Lung (tissue), 12 donors: Measurements from ENCODE around the gene CWF19L2. TPM values are rescaled to one million over a fixed set of nuclear protein-coding genes. Genes with fewer than 3 reads are reported as not detected.

Experiments
- ATAC-seq: fragments of 200-7000 bp; cut with Tn5 transposase; one replicate; pipeline ENCODE4 v1.9.1; 2020; ENCODE audit warnings: moderate number of reproducible peaks; ENCODE audit not compliant: insufficient read depth, low FRiP score
- DNase-seq, 3 donors: peaks; one replicate each; pipeline ENCODE4 v3.0.0-alpha.2; 2013 to 2017
- H3K27ac ChIP-seq, 2 donors: one replicate each; pipeline ENCODE4 v1.5.1; 2013; ENCODE audit warnings: mild to moderate bottlenecking in 2 of 2, moderate library complexity in 2 of 2, control low read depth in 1 of 2, inconsistent platforms in 1 of 2, low read depth in 1 of 2, low read length in 1 of 2
- H3K27me3 ChIP-seq, 3 donors: one replicate each; pipeline ENCODE4 v1.5.1; 2013; ENCODE audit warnings: low read length in 2 of 3; ENCODE audit not compliant: control insufficient read depth in 3 of 3, insufficient read depth in 3 of 3
- H3K36me3 ChIP-seq, 4 donors: one replicate each; pipeline ENCODE4 v1.5.1; 2013; ENCODE audit warnings: low read length in 4 of 4, mild to moderate bottlenecking in 1 of 4, moderate library complexity in 1 of 4; ENCODE audit not compliant: control insufficient read depth in 4 of 4, insufficient read depth in 4 of 4
- H3K4me1 ChIP-seq, 5 donors: one replicate each; pipeline ENCODE4 v1.5.1; 2013; ENCODE audit warnings: low read length in 5 of 5, mild to moderate bottlenecking in 2 of 5, moderate library complexity in 1 of 5; ENCODE audit not compliant: control insufficient read depth in 5 of 5, insufficient read depth in 5 of 5
- H3K4me3 ChIP-seq: one replicate; pipeline ENCODE4 v1.5.1; 2013; ENCODE audit warnings: mild to moderate bottlenecking, control low read depth, moderate library complexity
- H3K9ac ChIP-seq, 2 donors: one replicate each; pipeline ENCODE4 v1.5.1; 2013; ENCODE audit warnings: low read length in 2 of 2, control low read depth in 1 of 2; ENCODE audit not compliant: insufficient read depth in 1 of 2
- H3K9me3 ChIP-seq, 4 donors: one replicate each; pipeline ENCODE4 v1.5.1; 2013; ENCODE audit warnings: low read length in 3 of 4, mild to moderate bottlenecking in 1 of 4, moderate library complexity in 1 of 4; ENCODE audit not compliant: control insufficient read depth in 4 of 4, insufficient read depth in 3 of 4
- WGBS, 2 donors: extraction: QIAGEN DNeasy Blood & Tissue Kit; methylation state at CpG; one replicate each; pipeline ENCODE4 v1.1.7; 2013; 5-methylcytosine and 5-hydroxymethylcytosine counted together
- polyA plus RNA-seq, 2 donors: library from polyadenylated mRNA; stranded (reverse); fragments of 200-250 nt; gene quantifications; one replicate each; pipeline ENCODE4 v1.2.1, GENCODE V29; 2013
- total RNA-seq, 2 donors: library from RNA; depleted of rRNA in 1 of 2; stranded (reverse); fragments of >200 nt in 1 of 2; gene quantifications; one replicate each; pipeline ENCODE4 v1.2.1, GENCODE V29; 2014 to 2021
- TF ChIP-seq, protein P1 (sequence below): IDR thresholded peaks from 2 replicates; pipeline ENCODE4 v1.5.1; 2012; ENCODE audit warnings: mild to moderate bottlenecking; ENCODE audit errors: control extremely low read depth, extremely low read depth
- donor health status: control.
- donor health status: control.
- donor health status: Bipolar disorder and iron deficiency.
- donor health status: healthy.
- donor health status: DM: yes; HTN: yes; CAD: no.

CWF19L2 gene
- total and polyA plus RNA-seq, 4 donors, result 4.1 to 31.8 (median 7.9) TPM

GRCh38 chr11:107477820-107478219 lies 20.2 kb upstream of the CWF19L2 start:
- no peak for ATAC-seq

GRCh38 chr11:107473792-107474191 lies 16.2 kb upstream of the CWF19L2 start:
- no peak for DNase-seq
- H3K9ac ChIP-seq, result no peak overlapping the region
- H3K4me1 ChIP-seq, result no peaks in the 10 kb centered on the region
- H3K27ac ChIP-seq, result no peak overlapping the region
- no peak overlapping the region for H3K4me3 ChIP-seq
- 86 to 92% methylated on average over 3 of the region's 3 CpGs for WGBS, 2 donors
- no peaks in the 10 kb centered on the region for H3K9me3 ChIP-seq
- ATAC-seq, result no peak
- H3K27me3 ChIP-seq, result no peaks in the 10 kb centered on the region
- TF ChIP-seq, protein P1, sequence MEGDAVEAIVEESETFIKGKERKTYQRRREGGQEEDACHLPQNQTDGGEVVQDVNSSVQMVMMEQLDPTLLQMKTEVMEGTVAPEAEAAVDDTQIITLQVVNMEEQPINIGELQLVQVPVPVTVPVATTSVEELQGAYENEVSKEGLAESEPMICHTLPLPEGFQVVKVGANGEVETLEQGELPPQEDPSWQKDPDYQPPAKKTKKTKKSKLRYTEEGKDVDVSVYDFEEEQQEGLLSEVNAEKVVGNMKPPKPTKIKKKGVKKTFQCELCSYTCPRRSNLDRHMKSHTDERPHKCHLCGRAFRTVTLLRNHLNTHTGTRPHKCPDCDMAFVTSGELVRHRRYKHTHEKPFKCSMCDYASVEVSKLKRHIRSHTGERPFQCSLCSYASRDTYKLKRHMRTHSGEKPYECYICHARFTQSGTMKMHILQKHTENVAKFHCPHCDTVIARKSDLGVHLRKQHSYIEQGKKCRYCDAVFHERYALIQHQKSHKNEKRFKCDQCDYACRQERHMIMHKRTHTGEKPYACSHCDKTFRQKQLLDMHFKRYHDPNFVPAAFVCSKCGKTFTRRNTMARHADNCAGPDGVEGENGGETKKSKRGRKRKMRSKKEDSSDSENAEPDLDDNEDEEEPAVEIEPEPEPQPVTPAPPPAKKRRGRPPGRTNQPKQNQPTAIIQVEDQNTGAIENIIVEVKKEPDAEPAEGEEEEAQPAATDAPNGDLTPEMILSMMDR, result no peak
- no peaks in the 10 kb centered on the region for H3K36me3 ChIP-seq

More at GRCh38 chr11:107477820-107478219, 20.2 kb upstream of the CWF19L2 start:
- H3K4me1 ChIP-seq, result no peaks in the 10 kb centered on the region
- H3K9me3 ChIP-seq, result no peaks in the 10 kb centered on the region
- H3K27me3 ChIP-seq, result no peaks in the 10 kb centered on the region
- no peaks in the 10 kb centered on the region for H3K36me3 ChIP-seq
- TF ChIP-seq, protein P1, result no peak
- 79 to 82% methylated on average over 3 of the region's 3 CpGs for WGBS, 2 donors
- no peak overlapping the region for H3K9ac ChIP-seq
- no peak overlapping the region for H3K27ac ChIP-seq
- DNase-seq, result no peak
- H3K4me3 ChIP-seq, result no peak overlapping the region

- no peaks in the 10 kb centered on the region for H3K9me3 ChIP-seq
- no peaks in the 10 kb centered on the region for H3K36me3 ChIP-seq
- DNase-seq (no peak), ATAC-seq (no peak)
- no peaks in the 10 kb centered on the region for H3K4me1 ChIP-seq
- H3K27ac ChIP-seq, result no peak overlapping the region
- no peak overlapping the region for H3K4me3 ChIP-seq
- H3K9ac ChIP-seq, result no peak overlapping the region
- WGBS, 2 donors, result 33 to 68% methylated on average over 1 of the region's 1 CpG
- no peaks in the 10 kb centered on the region for H3K27me3 ChIP-seq
- TF ChIP-seq, protein P1, result no peak
Observed at GRCh38 chr11:107472966-107473365, 15.3 kb upstream of the CWF19L2 start.

DNA sequence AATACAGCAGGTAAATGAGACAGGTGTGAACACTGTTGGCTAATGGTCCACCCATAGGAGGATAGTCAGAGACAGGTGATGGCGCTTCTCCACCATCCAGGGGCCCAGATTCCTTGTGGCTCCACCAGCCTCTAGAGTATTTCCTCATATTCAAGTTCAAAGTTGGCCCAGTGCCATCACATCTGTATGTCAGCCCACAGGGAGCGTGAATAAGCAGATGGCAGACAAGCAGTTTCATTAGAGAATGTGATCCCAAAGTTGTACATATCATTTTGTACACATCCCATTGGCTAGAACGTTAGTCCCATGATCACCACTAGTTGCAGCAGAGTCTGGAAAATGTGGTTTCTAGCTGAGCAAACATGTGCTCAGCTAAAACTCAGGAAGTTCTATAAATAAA lies 11.0 kb upstream of the CWF19L2 start:
- Histone ChIP-seq H3K4me1 (no peaks in the 10 kb centered on the region), H3K27ac (no peak overlapping the region), H3K4me3 (no peak overlapping the region), H3K9ac (no peak overlapping the region), H3K9me3 (no peaks in the 10 kb centered on the region), H3K36me3 (no peaks in the 10 kb centered on the region), H3K27me3 (no peaks in the 10 kb centered on the region)
- WGBS, 2 donors, result 42 to 48% methylated on average over 3 of the region's 3 CpGs
- peak in 2 of 3 donors; percentile 17 to 25 for DNase-seq
- no peak for ATAC-seq
- TF ChIP-seq, protein P1, result no peak
